Activated T-cell treated with anti-CD3 and anti-CD28 coated beads, Interleukin-2, amount 50 U/mL, for 24 hours (primary cell): Measurements from ENCODE around the gene PTRHD1.

ENCODE experiments used
- DNase-seq: peaks from one replicate; pipeline ENCODE4 v3.0.0-alpha.2; 2020
- H3K27ac Mint-ChIP-seq: 2 replicates; pipeline ENCODE4 v1.8.0; 2020; ENCODE audit warnings: mild to moderate bottlenecking, mixed read lengths
- H3K27me3 Mint-ChIP-seq: 2 replicates; pipeline ENCODE4 v1.8.0; 2020; ENCODE audit warnings: mixed read lengths
- H3K36me3 Mint-ChIP-seq: 2 replicates; pipeline ENCODE4 v1.8.0; 2020; ENCODE audit warnings: low read depth, mixed read lengths
- H3K4me1 Mint-ChIP-seq: 2 replicates; pipeline ENCODE4 v1.8.0; 2020; ENCODE audit warnings: low read depth, mixed read lengths
- H3K4me3 Mint-ChIP-seq: 2 replicates; pipeline ENCODE4 v1.8.0; 2020; ENCODE audit warnings: mild to moderate bottlenecking, moderate library complexity, mixed read lengths
- H3K9me3 Mint-ChIP-seq: 2 replicates; pipeline ENCODE4 v1.8.0; 2020; ENCODE audit warnings: mixed read lengths

PTRHD1 gene

DNA sequence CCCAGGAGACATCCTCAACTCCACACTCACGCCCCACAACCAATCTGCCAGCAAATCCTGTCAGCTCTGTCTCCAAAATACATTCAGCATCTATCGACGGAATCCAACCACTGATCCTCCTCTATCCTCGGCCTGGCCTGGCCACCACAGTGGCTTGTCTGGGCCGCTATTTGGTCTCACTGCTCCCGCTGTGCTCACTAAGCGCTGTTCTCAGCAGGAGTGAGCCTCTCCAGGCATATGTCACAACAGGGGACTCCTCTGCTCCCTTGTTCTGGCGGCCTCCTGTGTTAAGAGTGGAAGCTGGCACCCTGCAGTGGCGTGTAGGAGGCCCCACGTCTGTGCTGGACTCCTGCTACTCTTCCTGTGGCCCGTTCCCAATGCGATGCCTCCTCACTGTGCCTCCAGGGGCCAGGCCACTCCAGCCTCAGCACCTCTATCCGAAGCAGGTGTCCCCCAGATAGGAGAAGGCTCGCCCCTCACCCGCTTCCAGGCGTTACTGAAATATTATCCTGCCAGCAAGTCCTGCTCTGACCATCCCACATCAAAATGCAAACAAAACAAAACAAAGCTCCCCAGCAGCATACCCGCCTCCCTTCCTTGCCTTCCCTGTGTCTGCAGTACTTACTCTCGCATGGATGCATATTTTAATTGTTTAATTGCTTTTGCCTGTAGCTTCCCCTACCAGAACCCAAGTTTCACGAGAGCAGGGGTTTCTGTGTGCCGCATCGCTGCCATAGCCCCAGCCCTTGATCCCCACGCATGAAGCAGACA is 39.9 kb upstream of the PTRHD1 start:
- no peak overlapping the region for H3K4me3 Mint-ChIP-seq
- H3K4me1 Mint-ChIP-seq, result no peaks in the 10 kb centered on the region
- H3K9me3 Mint-ChIP-seq, result no peaks in the 10 kb centered on the region
- no peak overlapping the region for H3K27ac Mint-ChIP-seq
- no peak for DNase-seq
- no peaks in the 10 kb centered on the region for H3K27me3 Mint-ChIP-seq
- H3K36me3 Mint-ChIP-seq, result peaks cover 80% of the 10 kb centered on the region

DNA sequence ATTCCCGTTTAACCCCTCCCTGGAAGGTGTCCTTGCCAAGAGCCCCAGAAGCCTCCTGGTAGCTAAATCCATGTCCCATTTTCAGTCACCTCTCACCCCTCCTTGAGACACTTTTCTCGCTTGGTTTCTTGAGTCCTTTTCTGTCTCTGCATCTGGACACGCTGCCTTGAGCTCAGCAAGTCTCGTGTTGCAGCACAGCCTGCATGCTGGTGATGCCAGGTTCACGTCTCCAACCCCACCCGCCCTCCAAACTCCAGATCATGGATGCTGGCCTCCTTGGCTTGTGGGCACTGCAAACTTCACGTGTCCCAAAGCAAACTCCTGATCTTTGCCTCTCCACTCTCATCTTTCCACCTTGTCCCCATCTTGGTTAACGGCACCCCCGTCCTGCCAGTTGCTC is 39.3 kb upstream of the PTRHD1 start:
- no peaks in the 10 kb centered on the region for H3K27me3 Mint-ChIP-seq
- no peak for DNase-seq
- H3K9me3 Mint-ChIP-seq, result no peaks in the 10 kb centered on the region
- H3K36me3 Mint-ChIP-seq, result peaks cover 80% of the 10 kb centered on the region
- no peak overlapping the region for H3K4me3 Mint-ChIP-seq
- H3K27ac Mint-ChIP-seq, result no peak overlapping the region
- H3K4me1 Mint-ChIP-seq, result peaks cover 2% of the 10 kb centered on the region

DNA sequence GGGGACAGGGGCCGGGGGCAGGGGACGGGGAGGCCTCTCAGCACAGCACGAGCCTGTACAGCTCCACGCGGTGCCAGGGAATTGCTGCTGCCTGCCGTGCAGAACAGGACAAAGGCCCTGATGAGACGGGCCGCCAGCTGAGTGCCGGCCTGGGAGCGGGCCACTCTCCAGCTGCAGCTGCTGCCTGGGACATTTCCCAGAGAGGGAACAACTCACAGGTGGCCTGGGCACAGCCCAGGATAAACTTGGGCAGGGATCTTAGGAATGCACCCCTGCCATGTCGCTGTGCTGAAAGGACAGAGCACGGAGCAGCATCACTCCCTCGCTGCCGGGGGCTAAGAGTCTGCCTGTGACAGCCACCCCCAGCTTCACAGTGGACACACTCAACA is 38.9 kb upstream of the PTRHD1 start:
- H3K27me3 Mint-ChIP-seq, result no peaks in the 10 kb centered on the region
- DNase-seq, result peak; percentile 17
- H3K4me1 Mint-ChIP-seq, result peaks cover 5% of the 10 kb centered on the region
- no peak overlapping the region for H3K27ac Mint-ChIP-seq
- no peaks in the 10 kb centered on the region for H3K9me3 Mint-ChIP-seq
- no peak overlapping the region for H3K4me3 Mint-ChIP-seq
- H3K36me3 Mint-ChIP-seq, result peaks cover 80% of the 10 kb centered on the region

DNA sequence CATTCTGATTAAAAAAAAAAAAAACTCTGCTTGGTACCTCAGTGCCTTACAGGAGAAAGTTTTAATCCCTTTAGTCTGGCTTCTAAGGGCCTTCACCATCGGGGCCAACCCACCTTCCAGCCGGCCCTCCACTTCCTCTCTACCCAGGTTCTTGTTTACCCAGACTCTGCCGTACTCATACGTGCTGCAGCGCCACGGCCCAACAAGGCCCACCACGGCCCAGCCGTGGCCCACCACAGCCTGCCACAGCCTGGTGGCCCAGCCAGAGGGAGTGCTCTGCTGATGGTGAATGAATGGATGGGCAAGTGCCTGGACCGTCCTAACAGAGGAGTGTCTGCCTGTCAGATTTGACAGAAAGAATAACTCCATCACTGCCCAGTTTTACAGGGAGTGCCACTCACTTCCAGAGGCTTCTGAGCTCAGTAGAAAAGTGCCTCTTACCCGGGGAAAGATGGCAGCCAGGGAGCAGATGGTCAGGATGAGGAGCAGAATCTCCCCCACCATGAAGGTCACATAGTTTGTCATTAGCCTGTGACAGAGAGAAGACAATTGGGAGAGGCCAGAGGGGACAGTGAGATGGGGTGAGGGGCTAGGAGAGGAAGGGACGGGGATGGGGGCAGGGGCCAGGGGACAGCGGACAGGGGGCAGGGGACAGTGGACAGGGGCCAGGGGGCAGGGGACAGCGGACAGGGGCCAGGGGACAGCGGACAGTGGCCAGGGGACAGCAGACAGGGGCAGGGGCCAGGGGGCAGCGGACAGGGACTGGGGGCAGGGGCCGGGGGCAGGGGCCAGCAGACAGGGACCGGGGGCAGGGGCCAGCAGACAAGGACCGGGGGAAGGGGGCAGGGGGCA is 38.3 kb upstream of the PTRHD1 start:
- Mint-ChIP-seq H3K9me3 (no peaks in the 10 kb centered on the region), H3K4me1 (peaks cover 12% of the 10 kb centered on the region), H3K36me3 (peaks cover 80% of the 10 kb centered on the region), H3K27me3 (no peaks in the 10 kb centered on the region), H3K4me3 (no peak overlapping the region), H3K27ac (peak overlapping the region; percentile 57)
- no peak for DNase-seq

DNA sequence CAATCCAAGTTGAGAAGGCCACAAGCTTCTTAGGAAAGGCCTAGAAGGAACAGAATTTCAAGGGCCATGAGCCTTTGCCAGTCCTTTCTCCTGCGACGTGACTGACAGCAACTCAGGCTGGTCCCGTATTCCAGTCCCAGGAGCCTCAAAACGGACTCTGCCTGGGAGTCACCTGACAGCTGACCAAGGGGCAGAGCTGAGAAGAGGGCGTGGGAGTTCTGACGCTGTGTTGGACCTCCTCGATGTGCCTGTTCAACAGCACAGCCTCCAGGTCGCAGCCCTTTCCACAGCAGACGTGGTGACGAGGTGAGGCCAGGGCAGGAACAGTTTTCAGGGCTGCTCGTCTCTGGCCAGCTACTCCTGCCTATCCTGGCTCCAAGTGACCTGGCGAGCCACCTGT is 37.6 kb upstream of the PTRHD1 start:
- H3K36me3 Mint-ChIP-seq, result peaks cover 80% of the 10 kb centered on the region
- DNase-seq, result no peak
- no peaks in the 10 kb centered on the region for H3K9me3 Mint-ChIP-seq
- H3K27ac Mint-ChIP-seq, result no peak overlapping the region
- H3K4me3 Mint-ChIP-seq, result no peak overlapping the region
- no peaks in the 10 kb centered on the region for H3K27me3 Mint-ChIP-seq
- peaks cover 18% of the 10 kb centered on the region for H3K4me1 Mint-ChIP-seq

DNA sequence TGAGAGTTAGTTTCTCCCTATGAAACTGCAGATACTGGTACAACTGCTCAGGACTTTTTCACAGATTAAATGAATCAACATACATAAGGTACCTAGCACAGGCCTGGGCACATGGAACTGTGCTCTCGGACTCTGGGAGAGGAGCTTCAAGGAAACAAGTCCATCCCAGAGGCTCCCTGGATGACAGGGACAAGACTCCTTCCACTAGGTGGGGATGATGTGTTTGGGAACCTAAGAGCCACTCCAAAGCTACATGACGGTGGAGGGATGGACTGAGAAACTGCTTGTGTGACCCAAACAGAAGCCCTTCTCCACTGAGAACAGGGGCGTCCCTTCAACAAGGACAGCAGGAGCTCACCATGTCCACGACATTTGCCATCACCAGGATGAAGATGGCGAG is 37.2 kb upstream of the PTRHD1 start:
- peaks cover 80% of the 10 kb centered on the region for H3K36me3 Mint-ChIP-seq
- H3K9me3 Mint-ChIP-seq, result no peaks in the 10 kb centered on the region
- DNase-seq, result no peak
- H3K27me3 Mint-ChIP-seq, result no peaks in the 10 kb centered on the region
- H3K4me1 Mint-ChIP-seq, result peaks cover 21% of the 10 kb centered on the region
- no peak overlapping the region for H3K4me3 Mint-ChIP-seq
- no peak overlapping the region for H3K27ac Mint-ChIP-seq

DNA sequence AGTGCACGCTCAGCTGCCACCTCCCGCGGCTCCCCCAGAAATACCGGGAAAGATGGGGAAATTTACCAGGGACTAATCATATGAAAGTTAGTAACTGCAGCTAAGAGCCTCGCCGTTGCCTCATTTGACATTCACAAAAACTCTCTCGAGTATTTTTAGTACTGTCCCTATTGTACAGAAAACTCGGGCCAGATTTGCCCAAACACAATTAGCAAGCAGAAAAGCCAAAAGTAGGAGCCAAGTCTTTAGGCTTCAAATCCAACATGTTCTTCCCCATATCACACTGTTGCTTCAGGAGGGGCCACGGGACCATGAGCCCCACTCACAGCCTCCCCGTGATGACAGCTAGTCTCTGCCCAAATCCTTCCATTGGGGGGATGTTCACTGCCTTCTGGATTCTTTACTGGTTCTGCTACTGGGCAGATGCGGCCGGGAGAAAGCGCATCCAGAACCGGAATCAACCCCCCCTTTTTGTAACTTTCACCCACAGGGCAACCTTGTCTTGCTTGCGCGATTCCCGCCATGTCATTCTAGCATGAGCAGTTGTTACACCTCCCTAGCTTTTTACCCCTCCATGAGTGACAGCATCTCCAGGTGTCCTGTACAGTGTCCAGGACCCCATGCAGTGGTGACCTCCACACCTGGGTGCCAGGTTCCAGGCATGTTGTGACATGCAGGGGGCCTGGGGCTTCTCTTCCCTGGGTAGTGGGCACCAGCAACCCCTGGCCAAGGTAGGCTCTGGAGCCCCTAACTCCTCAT is 35.2 kb upstream of the PTRHD1 start:
- peak; percentile 26 for DNase-seq
- peaks cover 24% of the 10 kb centered on the region for H3K4me1 Mint-ChIP-seq
- peaks cover 83% of the 10 kb centered on the region for H3K36me3 Mint-ChIP-seq
- H3K9me3 Mint-ChIP-seq, result no peaks in the 10 kb centered on the region
- H3K27me3 Mint-ChIP-seq, result no peaks in the 10 kb centered on the region
- H3K27ac Mint-ChIP-seq, result peak overlapping the region; percentile 63
- no peak overlapping the region for H3K4me3 Mint-ChIP-seq

DNA sequence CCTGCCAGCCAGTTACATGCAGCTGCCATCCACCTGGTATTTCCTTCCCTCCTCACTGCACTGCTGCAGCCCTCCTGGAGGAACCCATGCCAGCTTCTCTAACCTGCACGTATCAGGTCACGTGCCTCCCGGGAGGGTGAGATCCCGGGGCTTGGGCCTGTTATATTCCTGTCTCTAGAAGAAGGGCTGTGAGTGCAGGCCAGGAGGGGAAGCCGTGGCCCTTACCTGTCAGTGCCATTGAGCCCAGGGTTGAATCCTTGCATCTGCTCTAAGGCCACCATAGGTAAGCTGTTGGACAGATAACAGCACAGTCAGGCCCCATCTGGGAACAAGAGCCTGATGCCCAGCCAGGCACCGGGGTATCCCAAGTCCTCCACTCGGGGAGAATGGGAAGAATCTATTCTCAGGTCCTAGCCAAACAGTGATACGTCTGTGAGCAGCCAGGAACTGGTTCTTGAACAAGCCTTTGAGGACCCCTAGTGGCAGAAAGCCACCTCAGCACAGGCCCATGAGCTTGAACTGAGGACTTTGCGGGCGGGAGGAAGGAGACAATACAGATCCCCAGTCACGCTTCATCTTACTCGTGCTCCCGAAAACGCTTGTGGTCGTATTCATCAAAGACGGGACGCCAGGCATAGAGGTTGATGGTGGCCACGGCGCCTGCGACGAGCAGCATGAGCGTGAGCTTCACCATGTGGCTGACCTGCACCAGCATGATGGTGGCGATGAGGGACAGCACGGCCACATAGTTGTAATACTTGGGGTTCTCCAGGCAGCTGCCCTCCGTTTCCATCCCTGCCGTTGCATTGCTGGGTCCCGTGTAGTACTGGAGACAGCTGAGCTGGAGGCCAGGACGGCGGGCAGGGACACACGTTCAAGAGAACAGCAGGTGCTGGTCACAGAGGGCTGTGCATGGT is 34.4 kb upstream of the PTRHD1 start:
- peaks cover 85% of the 10 kb centered on the region for H3K36me3 Mint-ChIP-seq
- no peaks in the 10 kb centered on the region for H3K9me3 Mint-ChIP-seq
- peak; percentile 78 for DNase-seq
- no peaks in the 10 kb centered on the region for H3K27me3 Mint-ChIP-seq
- peaks cover 24% of the 10 kb centered on the region for H3K4me1 Mint-ChIP-seq
- no peak overlapping the region for H3K4me3 Mint-ChIP-seq
- H3K27ac Mint-ChIP-seq, result peak overlapping the region; percentile 23

DNA sequence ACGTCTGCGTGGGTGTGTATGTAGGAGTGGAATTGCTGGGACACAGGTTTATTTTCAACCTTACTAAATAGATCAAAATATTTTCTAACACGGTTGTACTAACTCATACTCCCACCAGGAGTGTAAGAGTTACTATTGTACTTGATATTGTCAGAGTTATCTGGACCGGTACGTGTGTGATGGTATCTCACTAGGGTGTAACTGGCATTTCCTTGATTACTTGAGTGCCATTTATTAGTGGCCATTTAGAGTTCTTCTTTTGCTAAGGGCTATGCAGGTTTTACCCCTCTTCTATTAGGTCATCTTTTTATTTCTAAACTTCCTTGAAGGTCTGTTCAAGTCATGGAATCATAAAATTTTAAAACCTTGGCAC is 33.6 kb upstream of the PTRHD1 start:
- H3K36me3 Mint-ChIP-seq, result peaks cover 89% of the 10 kb centered on the region
- DNase-seq, result no peak
- no peak overlapping the region for H3K4me3 Mint-ChIP-seq
- no peaks in the 10 kb centered on the region for H3K27me3 Mint-ChIP-seq
- peaks cover 24% of the 10 kb centered on the region for H3K4me1 Mint-ChIP-seq
- H3K9me3 Mint-ChIP-seq, result no peaks in the 10 kb centered on the region
- peak overlapping the region; percentile 83 for H3K27ac Mint-ChIP-seq

DNA sequence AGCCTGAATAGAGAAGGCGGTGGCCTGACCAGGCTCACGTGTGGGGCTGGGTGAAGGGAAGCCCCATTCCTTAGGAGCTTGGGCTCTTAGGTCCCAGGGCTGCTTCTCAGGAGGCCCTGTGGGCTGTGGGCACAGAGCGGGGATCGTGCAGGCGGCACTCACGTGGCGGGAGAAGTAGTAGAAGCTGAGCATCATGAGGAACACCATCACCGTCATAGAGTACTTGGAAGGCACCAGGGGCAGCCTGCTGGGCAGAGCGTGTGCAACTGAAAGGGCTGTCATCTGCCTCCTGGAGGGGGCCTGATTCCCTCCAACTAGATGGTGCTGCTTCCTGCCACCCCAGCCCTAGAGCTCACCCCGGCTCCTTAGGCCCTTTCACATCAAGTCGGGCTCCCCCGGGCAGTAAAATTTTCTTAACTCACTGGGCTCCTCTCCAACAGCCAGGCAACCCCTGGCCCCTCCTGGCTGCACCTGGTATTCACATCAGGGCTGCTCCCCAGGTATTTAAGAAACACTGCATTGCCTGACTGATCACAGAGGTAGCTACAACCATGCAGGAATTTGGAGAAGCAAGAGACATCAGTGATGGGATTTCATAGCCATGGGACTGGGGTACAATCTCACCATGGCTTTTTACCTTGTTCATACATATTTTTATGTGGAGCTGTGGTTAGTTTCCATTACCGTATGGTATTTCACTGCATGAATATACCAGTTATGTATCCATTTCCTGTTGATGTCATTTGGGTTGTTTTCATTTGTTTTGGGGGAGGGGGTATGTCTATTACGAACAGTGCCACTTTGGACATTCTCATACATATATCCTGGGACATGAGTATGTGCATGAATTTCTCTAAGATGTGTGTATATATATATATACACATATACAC is 32.9 kb upstream of the PTRHD1 start:
- Mint-ChIP-seq H3K27me3 (no peaks in the 10 kb centered on the region), H3K9me3 (no peaks in the 10 kb centered on the region), H3K4me3 (no peak overlapping the region), H3K4me1 (peaks cover 24% of the 10 kb centered on the region), H3K36me3 (peaks cover 91% of the 10 kb centered on the region), H3K27ac (peak overlapping the region; percentile 83)
- DNase-seq, result peak; percentile 30

DNA sequence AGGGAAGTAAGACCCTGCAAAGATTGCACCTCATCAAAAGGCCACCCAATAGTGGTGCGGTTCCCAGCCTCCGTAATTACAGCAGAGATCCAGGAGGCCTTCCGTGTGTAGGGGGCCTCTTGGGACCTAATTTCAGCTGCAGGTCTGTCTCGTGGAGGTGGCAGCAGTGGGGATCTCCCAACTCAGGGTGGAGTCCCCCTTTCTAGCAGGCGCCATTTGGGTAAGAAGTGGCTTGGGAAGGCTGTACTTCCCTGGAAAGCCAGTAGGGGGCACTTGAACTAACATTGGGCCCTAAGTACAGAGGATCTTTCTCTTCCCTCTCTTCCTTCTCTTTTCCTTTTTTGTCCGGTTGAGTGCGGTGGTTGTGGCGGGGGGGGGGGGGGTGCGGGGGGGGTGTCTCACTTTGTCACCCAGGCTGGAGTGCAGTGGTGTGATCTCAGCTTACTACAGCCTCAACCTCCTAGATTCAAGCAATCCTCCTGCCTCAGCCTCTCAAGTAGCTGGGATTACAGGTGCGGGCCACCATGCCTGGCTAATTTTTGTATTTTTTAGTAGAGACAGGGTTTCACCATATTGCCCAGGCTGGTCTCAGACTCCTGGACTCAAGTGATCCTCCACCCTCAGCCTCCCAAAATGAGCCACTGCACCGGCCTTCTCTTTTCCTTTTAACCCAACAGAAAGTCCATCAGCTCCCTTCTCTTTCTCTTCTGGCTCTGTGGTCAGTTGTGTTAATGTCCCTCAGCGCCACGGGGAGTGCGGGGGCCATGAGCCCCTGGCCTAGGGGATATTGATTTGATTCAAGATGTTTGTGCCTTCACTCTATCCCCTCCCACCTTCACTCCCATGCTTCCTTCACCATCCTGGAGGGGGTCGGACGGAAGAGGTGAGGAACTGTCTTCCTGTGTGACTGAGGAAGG is 32.0 kb upstream of the PTRHD1 start:
- H3K4me3 Mint-ChIP-seq, result no peak overlapping the region
- peak; percentile 44 for DNase-seq
- peaks cover 92% of the 10 kb centered on the region for H3K36me3 Mint-ChIP-seq
- peak overlapping the region; percentile 83 for H3K27ac Mint-ChIP-seq
- H3K4me1 Mint-ChIP-seq, result peaks cover 24% of the 10 kb centered on the region
- H3K27me3 Mint-ChIP-seq, result no peaks in the 10 kb centered on the region
- H3K9me3 Mint-ChIP-seq, result no peaks in the 10 kb centered on the region

DNA sequence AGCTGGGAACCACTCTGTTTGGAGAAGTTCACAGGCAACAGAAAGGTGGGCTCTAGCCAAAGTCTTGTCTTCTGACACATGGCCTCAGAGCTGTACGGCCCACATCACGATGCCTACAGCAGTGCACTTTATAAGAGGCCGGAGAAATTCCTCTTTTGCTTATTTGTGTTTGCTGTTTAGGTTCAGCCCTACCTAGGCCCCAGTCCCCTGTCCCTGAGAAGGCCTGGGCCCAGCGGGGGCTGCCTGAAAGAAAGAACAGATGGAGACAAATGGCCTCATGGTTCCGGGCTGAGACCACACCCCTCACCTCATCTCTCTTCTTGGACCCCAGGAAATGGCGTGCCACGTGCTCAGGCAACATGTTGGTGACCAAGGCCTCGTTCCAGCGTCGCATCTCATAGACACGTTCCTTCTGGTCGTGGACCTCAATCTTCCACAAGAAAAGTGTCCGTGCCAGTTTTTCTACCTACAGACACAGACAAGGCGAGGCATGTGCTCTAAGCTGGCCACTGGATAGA is 30.9 kb upstream of the PTRHD1 start:
- H3K36me3 Mint-ChIP-seq, result peaks cover 97% of the 10 kb centered on the region

More for the DNA sequence above, 30.9 kb upstream of the PTRHD1 start:
- H3K27me3 Mint-ChIP-seq, result no peaks in the 10 kb centered on the region
- H3K27ac Mint-ChIP-seq, result no peak overlapping the region
- peak; percentile 26 for DNase-seq
- no peaks in the 10 kb centered on the region for H3K9me3 Mint-ChIP-seq
- no peak overlapping the region for H3K4me3 Mint-ChIP-seq
- peaks cover 24% of the 10 kb centered on the region for H3K4me1 Mint-ChIP-seq
